HepG2 (cell line): ENCODE measurements around the gene PALM. TPM values are rescaled to one million over a fixed set of nuclear protein-coding genes. Genes with fewer than 3 reads are reported as not detected.

Experiments
- BORCS8-MEF2B ChIP-seq: sonication (generic); formaldehyde crosslinking; IDR thresholded peaks from 2 replicates; pipeline ENCODE4 v1.8.0; 2022; ENCODE audit warnings: mild to moderate bottlenecking, missing genetic modification reagents
- BRD4 ChIP-seq: sonication (generic); formaldehyde crosslinking; IDR thresholded peaks from 2 replicates; pipeline ENCODE4 v1.4.0; 2020; ENCODE audit warnings: missing genetic modification reagents
- GLI4 ChIP-seq: sonication (generic); formaldehyde crosslinking; IDR thresholded peaks from 2 replicates; pipeline ENCODE4 v1.5.1; 2020; ENCODE audit warnings: missing genetic modification reagents, mild to moderate bottlenecking, moderate library complexity, borderline replicate concordance
- MAFK ChIP-seq, 2 experiments: IDR thresholded peaks in 1 of 2; conservative IDR thresholded peaks in 1 of 2; 2 replicates each; pipeline ENCODE4 v1.6.1; 2011; ENCODE audit warnings: improper control_type of control experiment in 2 of 2, low read length in 2 of 2
- MIER3 ChIP-seq: IDR thresholded peaks from 2 replicates; pipeline ENCODE4 v1.6.1; 2016; ENCODE audit warnings: missing compliant biosample characterization, borderline replicate concordance
- MYNN ChIP-seq: sonication (generic); formaldehyde crosslinking; IDR thresholded peaks from 2 replicates; pipeline ENCODE4 v1.4.0; 2020; ENCODE audit warnings: mild to moderate bottlenecking, low read depth, missing genetic modification reagents
- NCOA5 ChIP-seq: sonication (generic); formaldehyde crosslinking; IDR thresholded peaks from 2 replicates; pipeline ENCODE4 v1.4.0; 2020; ENCODE audit warnings: missing genetic modification reagents
- SP4 ChIP-seq: sonication (generic); formaldehyde crosslinking; IDR thresholded peaks from 2 replicates; pipeline ENCODE4 v1.8.1; 2023; ENCODE audit warnings: mild to moderate bottlenecking, missing genetic modification reagents
- TBX2 ChIP-seq: sonication (generic); formaldehyde crosslinking; IDR thresholded peaks from 2 replicates; pipeline ENCODE4 v1.5.0; 2020; ENCODE audit warnings: missing genetic modification reagents, mild to moderate bottlenecking, borderline replicate concordance
- ZMYM3 ChIP-seq: sonication (generic); formaldehyde crosslinking; IDR thresholded peaks from 2 replicates; pipeline ENCODE4 v1.5.1; 2020; ENCODE audit warnings: mild to moderate bottlenecking, missing genetic modification reagents
- ZNF138 ChIP-seq: sonication (generic); formaldehyde crosslinking; IDR thresholded peaks from 2 replicates; pipeline ENCODE4 v1.5.0; 2020; ENCODE audit warnings: mild to moderate bottlenecking, low read depth, missing genetic modification reagents
- ZNF263 ChIP-seq: sonication (generic); formaldehyde crosslinking; IDR thresholded peaks from 2 replicates; pipeline ENCODE4 v1.4.0; 2020; ENCODE audit warnings: missing genetic modification reagents
- ZNF768 ChIP-seq: sonication (generic); formaldehyde crosslinking; IDR thresholded peaks from 2 replicates; pipeline ENCODE4 v1.4.0; 2020; ENCODE audit warnings: missing genetic modification reagents
- polyA plus RNA-seq, 8 experiments: library from polyadenylated mRNA; depleted of rRNA in 3 of 8; stranded (reverse) in 7 of 8; unstranded in 1 of 8; fragments of >200 nt; fragmentation: Illumina TruSeq in 4 of 8; extraction: Trizol in 4 of 8; gene quantifications; 2 replicates each; pipeline versions ENCODE4 v1.2.1 to v1.2.3, GENCODE V29; 2011 to 2016; ENCODE audit warnings: low read depth in 4 of 8, missing spikeins in 1 of 8, mixed read lengths in 1 of 8; ENCODE audit not compliant: insufficient read depth in 1 of 8
- total RNA-seq, 5 experiments: library from RNA; depleted of rRNA; stranded (reverse); fragments of >200 nt; fragmentation: Illumina TruSeq; extraction: Trizol; gene quantifications; 2 replicates each; pipeline ENCODE4 v1.2.3, GENCODE V29; 2016; ENCODE audit warnings: low read depth in 1 of 5
- TF ChIP-seq, protein P1 (sequence below), 2 experiments: fragments of 450-650 bp in 1 of 2; sonication (generic) in 1 of 2; formaldehyde crosslinking; IDR thresholded peaks; 2 replicates each; pipeline versions ENCODE4 v1.5.0 to v1.8.0; 2020 to 2022; ENCODE audit warnings: mild to moderate bottlenecking in 1 of 2, missing genetic modification reagents in 1 of 2
- TF ChIP-seq, protein P2 (sequence below): sonication (generic); formaldehyde crosslinking; conservative IDR thresholded peaks from 2 replicates; pipeline ENCODE4 v1.8.1; 2023; ENCODE audit warnings: missing genetic modification reagents
- TF ChIP-seq, protein P3 (sequence below): sonication (generic); formaldehyde crosslinking; IDR thresholded peaks from 2 replicates; pipeline ENCODE4 v1.4.0; 2020; ENCODE audit warnings: missing genetic modification reagents
- TF ChIP-seq, protein P4 (sequence below): sonication (generic); formaldehyde crosslinking; IDR thresholded peaks from 2 replicates; pipeline ENCODE4 v1.5.0; 2020; ENCODE audit warnings: mild to moderate bottlenecking, low read depth, missing genetic modification reagents, borderline replicate concordance
- TF ChIP-seq, protein P5 (sequence below): sonication (generic); formaldehyde crosslinking; IDR thresholded peaks from 2 replicates; pipeline ENCODE4 v1.4.0; 2020; ENCODE audit warnings: low read depth, mild to moderate bottlenecking, missing genetic modification reagents

PALM gene
- total and polyA plus RNA-seq, 2 of the 13 experiments (the other 11 are each of a cell fraction or from before 2014, with no cell fraction given) = 4.0 to 9.7 TPM

DNA sequence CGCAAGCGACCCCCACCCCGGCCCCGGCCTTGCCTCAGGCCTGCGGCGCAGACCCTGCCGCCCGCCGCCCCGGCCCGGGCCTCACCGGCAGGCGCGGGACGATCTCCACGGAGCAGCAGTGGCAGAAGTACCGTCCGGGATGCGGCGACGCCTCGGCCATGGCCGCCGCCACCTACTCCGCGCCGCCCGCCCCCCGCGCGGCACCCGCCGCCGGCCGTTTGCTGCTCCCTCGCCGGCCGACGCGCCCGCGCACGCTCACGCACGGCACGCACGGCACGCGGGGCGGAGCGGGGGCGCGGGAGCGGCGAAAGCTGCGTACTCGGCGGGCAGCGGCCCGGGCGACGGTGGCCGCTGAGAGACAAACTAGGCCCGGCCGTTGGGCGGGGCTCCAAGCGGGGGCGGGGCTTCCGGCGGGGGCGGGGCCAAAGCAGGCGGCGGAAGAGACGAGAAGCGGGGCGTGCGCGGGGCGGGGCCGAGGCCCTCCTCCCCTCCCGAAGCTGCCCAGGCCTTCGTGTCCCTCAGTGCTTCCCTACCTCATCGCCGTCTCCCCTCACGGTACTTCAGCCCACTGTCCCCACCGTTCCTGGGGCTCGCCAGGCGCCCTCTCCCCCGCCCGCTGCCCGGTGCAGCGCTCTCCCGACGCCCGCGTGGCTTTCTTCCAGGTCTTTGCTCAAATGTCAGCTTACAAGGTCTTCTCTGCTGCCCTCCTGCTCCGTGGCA, 45.6 kb upstream of the PALM start, which contains the start of gene RNF126 (continued):
- peak; percentile 88 for TF ChIP-seq SP4 (CRISPR knock-in tag)
- TF ChIP-seq, protein P1, sequence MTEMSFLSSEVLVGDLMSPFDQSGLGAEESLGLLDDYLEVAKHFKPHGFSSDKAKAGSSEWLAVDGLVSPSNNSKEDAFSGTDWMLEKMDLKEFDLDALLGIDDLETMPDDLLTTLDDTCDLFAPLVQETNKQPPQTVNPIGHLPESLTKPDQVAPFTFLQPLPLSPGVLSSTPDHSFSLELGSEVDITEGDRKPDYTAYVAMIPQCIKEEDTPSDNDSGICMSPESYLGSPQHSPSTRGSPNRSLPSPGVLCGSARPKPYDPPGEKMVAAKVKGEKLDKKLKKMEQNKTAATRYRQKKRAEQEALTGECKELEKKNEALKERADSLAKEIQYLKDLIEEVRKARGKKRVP (CRISPR knock-in tag; IDR thresholded peaks at IDR 0.05) = no peak
- TF ChIP-seq ZNF263 (CRISPR knock-in tag) = 0 out of 2 replicates have a peak, but pooled peaks have one; percentile 14
- TF ChIP-seq MYNN (CRISPR knock-in tag) = no peak
- TF ChIP-seq, protein P2, sequence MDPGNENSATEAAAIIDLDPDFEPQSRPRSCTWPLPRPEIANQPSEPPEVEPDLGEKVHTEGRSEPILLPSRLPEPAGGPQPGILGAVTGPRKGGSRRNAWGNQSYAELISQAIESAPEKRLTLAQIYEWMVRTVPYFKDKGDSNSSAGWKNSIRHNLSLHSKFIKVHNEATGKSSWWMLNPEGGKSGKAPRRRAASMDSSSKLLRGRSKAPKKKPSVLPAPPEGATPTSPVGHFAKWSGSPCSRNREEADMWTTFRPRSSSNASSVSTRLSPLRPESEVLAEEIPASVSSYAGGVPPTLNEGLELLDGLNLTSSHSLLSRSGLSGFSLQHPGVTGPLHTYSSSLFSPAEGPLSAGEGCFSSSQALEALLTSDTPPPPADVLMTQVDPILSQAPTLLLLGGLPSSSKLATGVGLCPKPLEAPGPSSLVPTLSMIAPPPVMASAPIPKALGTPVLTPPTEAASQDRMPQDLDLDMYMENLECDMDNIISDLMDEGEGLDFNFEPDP = no peak
- 0 out of 2 replicates have a peak, but pooled peaks have one; percentile 31 for TF ChIP-seq ZMYM3 (CRISPR knock-in tag)
- TF ChIP-seq, protein P3, sequence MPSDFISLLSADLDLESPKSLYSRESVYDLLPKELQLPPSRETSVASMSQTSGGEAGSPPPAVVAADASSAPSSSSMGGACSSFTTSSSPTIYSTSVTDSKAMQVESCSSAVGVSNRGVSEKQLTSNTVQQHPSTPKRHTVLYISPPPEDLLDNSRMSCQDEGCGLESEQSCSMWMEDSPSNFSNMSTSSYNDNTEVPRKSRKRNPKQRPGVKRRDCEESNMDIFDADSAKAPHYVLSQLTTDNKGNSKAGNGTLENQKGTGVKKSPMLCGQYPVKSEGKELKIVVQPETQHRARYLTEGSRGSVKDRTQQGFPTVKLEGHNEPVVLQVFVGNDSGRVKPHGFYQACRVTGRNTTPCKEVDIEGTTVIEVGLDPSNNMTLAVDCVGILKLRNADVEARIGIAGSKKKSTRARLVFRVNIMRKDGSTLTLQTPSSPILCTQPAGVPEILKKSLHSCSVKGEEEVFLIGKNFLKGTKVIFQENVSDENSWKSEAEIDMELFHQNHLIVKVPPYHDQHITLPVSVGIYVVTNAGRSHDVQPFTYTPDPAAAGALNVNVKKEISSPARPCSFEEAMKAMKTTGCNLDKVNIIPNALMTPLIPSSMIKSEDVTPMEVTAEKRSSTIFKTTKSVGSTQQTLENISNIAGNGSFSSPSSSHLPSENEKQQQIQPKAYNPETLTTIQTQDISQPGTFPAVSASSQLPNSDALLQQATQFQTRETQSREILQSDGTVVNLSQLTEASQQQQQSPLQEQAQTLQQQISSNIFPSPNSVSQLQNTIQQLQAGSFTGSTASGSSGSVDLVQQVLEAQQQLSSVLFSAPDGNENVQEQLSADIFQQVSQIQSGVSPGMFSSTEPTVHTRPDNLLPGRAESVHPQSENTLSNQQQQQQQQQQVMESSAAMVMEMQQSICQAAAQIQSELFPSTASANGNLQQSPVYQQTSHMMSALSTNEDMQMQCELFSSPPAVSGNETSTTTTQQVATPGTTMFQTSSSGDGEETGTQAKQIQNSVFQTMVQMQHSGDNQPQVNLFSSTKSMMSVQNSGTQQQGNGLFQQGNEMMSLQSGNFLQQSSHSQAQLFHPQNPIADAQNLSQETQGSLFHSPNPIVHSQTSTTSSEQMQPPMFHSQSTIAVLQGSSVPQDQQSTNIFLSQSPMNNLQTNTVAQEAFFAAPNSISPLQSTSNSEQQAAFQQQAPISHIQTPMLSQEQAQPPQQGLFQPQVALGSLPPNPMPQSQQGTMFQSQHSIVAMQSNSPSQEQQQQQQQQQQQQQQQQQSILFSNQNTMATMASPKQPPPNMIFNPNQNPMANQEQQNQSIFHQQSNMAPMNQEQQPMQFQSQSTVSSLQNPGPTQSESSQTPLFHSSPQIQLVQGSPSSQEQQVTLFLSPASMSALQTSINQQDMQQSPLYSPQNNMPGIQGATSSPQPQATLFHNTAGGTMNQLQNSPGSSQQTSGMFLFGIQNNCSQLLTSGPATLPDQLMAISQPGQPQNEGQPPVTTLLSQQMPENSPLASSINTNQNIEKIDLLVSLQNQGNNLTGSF = no peak
- TF ChIP-seq GLI4 (CRISPR knock-in tag) = no peak
- peak; percentile 60; the same call in 1 of the 2 replicates for TF ChIP-seq TBX2 (CRISPR knock-in tag)
- TF ChIP-seq MIER3 (CRISPR knock-in tag) = no peak
- TF ChIP-seq, protein P4, sequence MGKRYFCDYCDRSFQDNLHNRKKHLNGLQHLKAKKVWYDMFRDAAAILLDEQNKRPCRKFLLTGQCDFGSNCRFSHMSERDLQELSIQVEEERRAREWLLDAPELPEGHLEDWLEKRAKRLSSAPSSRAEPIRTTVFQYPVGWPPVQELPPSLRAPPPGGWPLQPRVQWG (CRISPR knock-in tag) = no peak
- TF ChIP-seq BORCS8-MEF2B = 0 out of 2 replicates have a peak, but pooled peaks have one; percentile 5
- TF ChIP-seq ZNF768 = no peak
- no peak; the same call in 1 of the 2 replicates for TF ChIP-seq BRD4 (CRISPR knock-in tag)
- no peak for TF ChIP-seq MAFK (conservative IDR thresholded peaks at IDR 0.05 in 1 of 2, IDR thresholded peaks at IDR 0.05 in 1 of 2; ENCODE audit: low read length in 2 of 2)
- no peak; the same call in 1 of the 2 replicates for TF ChIP-seq ZNF138 (CRISPR knock-in tag)
- no peak for TF ChIP-seq NCOA5 (CRISPR knock-in tag)
- TF ChIP-seq, protein P5, sequence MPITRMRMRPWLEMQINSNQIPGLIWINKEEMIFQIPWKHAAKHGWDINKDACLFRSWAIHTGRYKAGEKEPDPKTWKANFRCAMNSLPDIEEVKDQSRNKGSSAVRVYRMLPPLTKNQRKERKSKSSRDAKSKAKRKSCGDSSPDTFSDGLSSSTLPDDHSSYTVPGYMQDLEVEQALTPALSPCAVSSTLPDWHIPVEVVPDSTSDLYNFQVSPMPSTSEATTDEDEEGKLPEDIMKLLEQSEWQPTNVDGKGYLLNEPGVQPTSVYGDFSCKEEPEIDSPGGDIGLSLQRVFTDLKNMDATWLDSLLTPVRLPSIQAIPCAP (CRISPR knock-in tag) = no peak
